VCaP (cell line): ENCODE results near the gene AQP10.

Source experiments
- H3K27ac ChIP-seq: fragments of 450-650 bp; 2 replicates; pipeline ENCODE4 v1.5.1; 2017
- CTCF ChIP-seq: fragments of 450-650 bp; conservative IDR thresholded peaks from 2 replicates; pipeline ENCODE4 v1.5.1; 2017; ENCODE audit warnings: mild to moderate bottlenecking, moderate library complexity

Gene AQP10

GRCh38 chr1:154326546-154327465 lies 5.9 kb downstream of the AQP10 start:
- H3K27ac ChIP-seq: no peak overlapping the region; the same call in 1 of the 2 replicates
- no peak for TF ChIP-seq CTCF

GRCh38 chr1:154327466-154328317 lies 6.8 kb downstream of the AQP10 start:
- TF ChIP-seq CTCF: no peak
- H3K27ac ChIP-seq: peak overlapping the region; percentile 62; the same call in 1 of the 2 replicates

- H3K27ac ChIP-seq: peak overlapping the region; percentile 62; the same call in 1 of the 2 replicates
- no peak for TF ChIP-seq CTCF
These were observed 7.6 kb downstream of the AQP10 start for GRCh38 chr1:154328318-154329151.

- TF ChIP-seq CTCF: 0 out of 2 replicates have a peak, but pooled peaks have one; percentile 7
- H3K27ac ChIP-seq: peak overlapping the region; percentile 62; the same call in 1 of the 2 replicates
These were observed 8.2 kb downstream of the AQP10 start for GRCh38 chr1:154329152-154329521.

- TF ChIP-seq CTCF: no peak
- H3K27ac ChIP-seq: peak overlapping the region; percentile 62; the same call in 1 of the 2 replicates
These were observed 8.7 kb downstream of the AQP10 start for GRCh38 chr1:154329551-154330131.

- H3K27ac ChIP-seq: no peak overlapping the region
- TF ChIP-seq CTCF: no peak
These were observed 9.8 kb downstream of the AQP10 start for GRCh38 chr1:154330669-154331068.
